GM23248 (cell line): ENCODE results near the gene RNF213.

Experiments
- EZH2 ChIP-seq: fragments of 200-600 bp; sonication (generic); IDR thresholded peaks from 2 replicates; pipeline ENCODE4 v1.6.1; 2018; ENCODE audit warnings: antibody characterized with exemption, mild to moderate bottlenecking; ENCODE audit not compliant: insufficient read depth, poor library complexity, severe bottlenecking
- EZH2phosphoT487 ChIP-seq: fragments of 200-600 bp; sonication (generic); IDR thresholded peaks from 2 replicates; pipeline ENCODE4 v1.6.1; 2018; ENCODE audit warnings: antibody characterized with exemption, moderate library complexity, mild to moderate bottlenecking, low read depth; ENCODE audit not compliant: insufficient read depth

GRCh38 chr17:80327518-80327917, 66.9 kb downstream of the RNF213 start:
- no peak for TF ChIP-seq EZH2
- no peak for TF ChIP-seq EZH2phosphoT487
